Measurements from ENCODE around the gene MDP1.

The MDP1 gene

GRCh38 chr14:24215495-24216344, at the start of gene MDP1:
MDP1 (minus strand) TSS chr14:24216066; CDS start chr14:24215955, 111 bp downstream.
- DNase-seq (ENCODE audit: low spot score): peak; percentile 89

DNA sequence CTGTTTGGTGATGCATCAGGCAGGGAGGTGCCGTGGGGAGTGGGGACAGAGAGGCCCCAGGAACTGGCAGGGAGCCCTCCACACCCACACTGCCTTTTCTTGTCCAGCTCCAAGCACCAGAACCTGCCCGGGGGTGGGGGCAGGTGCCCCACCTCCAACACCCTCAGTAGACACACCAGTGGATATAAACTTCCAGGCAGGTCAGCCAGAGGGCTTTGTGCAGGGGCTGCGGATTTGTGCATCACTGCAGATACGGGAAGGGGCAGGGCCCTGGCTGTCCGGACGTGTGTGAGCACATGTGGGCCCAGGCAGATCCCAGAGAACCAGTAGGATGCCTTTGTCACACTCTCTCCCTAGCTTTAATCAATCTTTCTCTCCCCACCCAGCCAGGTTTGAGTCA, 48.4 kb upstream of the MDP1 start:
- no peak for DNase-seq (ENCODE audit: low spot score)

DNA sequence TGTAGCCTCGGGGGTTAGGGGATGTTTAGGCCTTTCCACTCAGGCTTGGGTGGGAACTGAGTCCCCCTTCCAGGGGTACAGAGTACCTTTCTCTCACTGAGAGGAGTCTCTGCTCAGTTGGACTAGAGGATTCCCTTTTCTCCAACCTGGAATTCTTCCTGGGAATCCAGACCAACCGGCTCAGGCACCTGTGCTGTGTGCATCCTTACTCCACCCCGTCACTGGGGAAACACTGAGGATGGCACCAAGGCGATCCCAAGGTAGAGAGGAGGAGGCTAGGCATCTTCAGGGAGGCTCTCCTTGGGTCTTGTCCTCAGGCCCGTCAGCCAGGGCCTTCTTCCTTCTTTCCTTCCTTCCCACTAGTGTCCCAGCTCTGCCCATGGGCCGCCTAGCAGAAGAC, 48.0 kb upstream of the MDP1 start:
- no peak for DNase-seq (ENCODE audit: low spot score)

DNA sequence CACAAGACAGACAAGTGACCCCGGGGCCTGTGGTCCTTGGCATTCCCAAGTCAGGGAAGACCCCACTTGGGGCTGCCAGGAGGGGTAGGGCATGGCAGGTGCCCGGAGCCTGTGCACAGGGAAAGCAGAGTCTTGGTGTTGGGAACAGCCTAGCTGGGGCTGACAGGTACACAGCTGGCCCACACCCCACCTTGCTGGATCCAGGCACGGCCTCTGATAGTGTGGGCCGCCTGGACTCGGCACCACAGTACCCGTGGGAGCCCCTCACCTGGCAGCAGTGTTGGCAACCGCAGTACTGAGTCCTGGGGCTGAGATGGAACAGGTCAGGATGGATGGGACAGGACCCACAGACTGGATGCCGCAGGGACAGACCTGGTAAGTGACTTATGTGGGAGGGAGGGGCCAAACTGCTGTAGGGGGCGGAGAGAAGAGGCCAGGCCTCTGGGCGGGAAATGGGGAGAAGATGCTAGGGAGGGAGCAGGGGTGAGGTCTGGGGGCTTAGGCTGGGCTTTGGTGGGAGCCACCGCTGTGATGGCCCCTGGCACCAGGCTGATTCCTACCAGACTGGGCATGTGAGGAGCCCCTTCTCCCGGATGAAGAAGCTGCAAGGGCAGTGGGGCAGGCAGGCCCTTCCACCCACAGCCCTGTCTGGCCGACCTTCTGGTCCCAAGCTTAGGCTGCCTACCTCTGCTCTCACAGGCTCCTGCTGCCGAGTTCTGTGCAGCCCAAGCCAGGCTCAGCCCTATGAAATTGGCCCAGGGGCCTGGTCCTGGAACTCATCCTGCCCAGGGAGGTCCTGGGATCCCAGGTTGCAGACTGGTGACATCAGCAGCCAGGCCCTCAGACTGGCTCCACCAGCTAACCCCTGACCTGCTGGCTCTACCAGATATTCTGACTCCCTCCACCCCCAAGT, 47.2 kb upstream of the MDP1 start, which contains the start of gene TGM1:
Gene TGM1, minus strand, starts transcription at position 357 of the 913 bp plus-strand sequence. CDS start 825 bp downstream, outside the sequence.
- no peak for DNase-seq (ENCODE audit: low spot score)

DNA sequence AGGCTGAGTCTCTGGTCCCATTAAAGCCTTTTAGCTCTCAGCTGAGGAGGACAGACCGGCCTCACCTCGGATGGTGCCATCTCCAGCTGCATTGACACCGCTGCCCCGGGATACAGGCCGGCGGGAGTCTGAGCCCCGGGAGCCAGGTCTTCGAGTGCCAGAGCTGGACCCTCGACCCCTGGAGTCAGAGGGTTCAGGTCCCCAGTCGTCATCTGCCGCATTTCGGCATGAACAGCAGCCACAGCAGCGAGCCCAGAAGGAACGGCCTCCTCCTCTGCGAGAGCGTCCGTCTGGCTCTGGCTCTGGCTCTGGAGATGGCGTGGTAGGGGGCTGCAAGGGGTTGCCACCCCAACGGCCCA, 46.1 kb upstream of the MDP1 start:
- DNase-seq (ENCODE audit: low spot score): no peak

- no peak for DNase-seq (ENCODE audit: low spot score)
These were observed 45.5 kb upstream of the MDP1 start for GRCh38 chr14:24261256-24261968.

DNA sequence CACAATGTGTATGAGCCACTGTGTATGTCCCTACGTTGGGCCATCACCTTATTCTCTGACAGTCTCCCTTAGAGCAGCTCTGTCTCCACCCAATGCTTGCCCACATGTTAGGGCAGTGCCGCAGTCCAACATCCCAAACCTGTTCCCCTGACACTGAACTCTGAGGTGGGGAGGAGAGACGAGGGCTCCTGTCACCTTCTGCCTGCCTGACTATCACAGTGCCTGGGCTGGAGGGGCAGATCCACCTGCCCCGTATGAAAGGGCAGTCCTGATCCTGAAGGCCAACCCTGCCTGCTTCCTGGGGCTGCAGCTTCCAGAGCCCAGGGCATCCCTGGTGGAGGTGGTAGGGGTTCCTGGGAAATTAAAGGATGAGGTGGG, 44.9 kb upstream of the MDP1 start:
- DNase-seq (ENCODE audit: low spot score): no peak

DNA sequence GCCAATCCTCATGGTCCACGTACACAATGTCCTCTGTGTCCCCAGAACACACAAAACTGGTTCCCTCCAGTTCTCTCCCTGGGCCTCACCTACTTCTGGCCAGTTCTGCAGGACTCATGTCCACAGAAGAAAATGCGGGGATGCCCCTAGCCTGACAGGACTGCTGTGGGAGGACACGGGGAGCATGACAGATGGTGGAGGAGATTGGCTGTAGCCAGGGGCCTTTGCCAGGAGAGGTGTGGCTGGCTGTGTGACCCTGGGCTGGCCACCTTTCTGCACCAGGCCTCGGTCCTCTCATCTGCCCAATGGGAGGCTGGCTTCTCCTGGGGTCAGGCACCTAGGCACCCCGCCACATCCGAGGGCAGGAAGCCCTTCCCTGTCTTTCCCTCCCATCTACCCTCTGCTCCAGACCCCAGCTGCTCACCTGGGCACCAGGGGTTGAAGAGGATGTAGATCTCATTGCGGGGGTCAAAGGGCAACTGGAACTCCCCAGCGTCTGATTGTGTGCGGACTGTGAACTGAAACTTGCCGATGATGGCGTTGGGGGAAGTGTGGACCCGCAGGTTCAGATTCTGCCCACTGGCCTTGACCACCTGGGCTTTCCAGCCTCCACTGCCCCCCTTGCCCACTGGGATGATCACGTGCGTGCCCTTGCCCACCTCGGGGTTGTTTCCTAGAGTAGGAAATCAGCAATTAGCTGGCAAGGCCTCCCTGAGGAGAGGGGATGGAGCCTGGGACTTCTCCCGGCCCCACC, 44.3 kb upstream of the MDP1 start:
- no peak for DNase-seq (ENCODE audit: low spot score)

GRCh38 chr14:24259282-24260025, 43.6 kb upstream of the MDP1 start:
- DNase-seq (ENCODE audit: low spot score): no peak

DNA sequence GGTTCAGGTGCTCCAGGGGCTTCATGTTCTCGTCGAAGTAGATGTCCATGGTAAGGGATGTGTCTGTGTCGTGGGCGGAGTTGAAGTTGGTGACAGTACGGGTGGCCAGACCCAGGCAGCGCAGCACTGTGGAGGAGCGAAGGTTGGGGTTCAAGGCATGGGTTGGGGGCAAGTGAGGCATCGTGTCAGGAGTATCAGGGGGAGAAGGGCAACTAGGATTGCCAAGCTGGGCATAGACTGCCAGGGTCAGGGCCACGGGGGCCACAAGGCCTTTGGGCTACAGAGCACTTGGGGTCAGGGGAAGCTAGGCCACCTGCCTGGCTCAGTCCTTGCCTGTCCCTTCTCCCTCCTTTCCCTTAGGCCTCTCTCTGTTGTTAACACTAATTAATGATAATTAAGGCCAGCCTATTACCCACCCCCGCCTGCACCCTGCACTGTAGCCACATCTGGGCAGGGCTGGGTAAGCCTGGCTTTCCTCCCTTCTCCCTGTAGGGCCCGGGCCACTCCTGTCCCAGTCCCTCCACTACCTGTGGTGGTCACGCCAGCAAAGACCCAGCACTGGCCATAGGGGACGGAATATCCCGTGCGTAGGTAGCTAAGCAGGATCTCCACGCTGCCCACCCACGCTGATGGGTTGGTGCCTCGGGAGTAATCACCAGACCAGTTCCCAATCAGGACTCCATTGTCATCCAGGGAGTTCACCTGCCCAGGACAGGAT, 42.8 kb upstream of the MDP1 start:
- no peak for DNase-seq (ENCODE audit: low spot score)

GRCh38 chr14:24258119-24258518, 42.3 kb upstream of the MDP1 start:
- DNase-seq (ENCODE audit: low spot score): no peak

DNA sequence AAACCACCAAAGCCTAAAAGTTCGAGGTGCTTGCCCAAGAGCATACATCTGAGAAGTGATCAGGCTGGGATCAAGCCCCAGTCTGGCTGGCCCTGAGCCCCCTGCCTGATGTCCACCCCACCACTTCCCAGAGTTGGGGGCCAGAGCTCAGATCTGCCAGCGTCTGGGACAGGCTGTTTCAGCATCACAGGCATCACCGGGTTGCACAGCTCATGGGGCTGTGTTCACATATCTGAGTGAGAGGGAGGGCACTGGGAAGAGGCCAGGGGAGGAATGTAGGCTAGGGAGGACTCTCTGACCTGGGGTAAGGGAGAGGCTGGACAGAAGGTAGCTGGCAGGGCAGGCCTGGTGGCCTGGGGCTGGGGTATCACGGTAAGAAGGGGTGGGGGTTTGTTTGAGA, 41.1 kb upstream of the MDP1 start:
- no peak for DNase-seq (ENCODE audit: low spot score)

GRCh38 chr14:24255931-24256711, 40.3 kb upstream of the MDP1 start:
- DNase-seq (ENCODE audit: low spot score): no peak

- no peak for DNase-seq (ENCODE audit: low spot score)
These were observed 39.6 kb upstream of the MDP1 start for GRCh38 chr14:24255438-24255837.

GRCh38 chr14:24254630-24255392, 38.9 kb upstream of the MDP1 start:
- no peak for DNase-seq (ENCODE audit: low spot score)

DNA sequence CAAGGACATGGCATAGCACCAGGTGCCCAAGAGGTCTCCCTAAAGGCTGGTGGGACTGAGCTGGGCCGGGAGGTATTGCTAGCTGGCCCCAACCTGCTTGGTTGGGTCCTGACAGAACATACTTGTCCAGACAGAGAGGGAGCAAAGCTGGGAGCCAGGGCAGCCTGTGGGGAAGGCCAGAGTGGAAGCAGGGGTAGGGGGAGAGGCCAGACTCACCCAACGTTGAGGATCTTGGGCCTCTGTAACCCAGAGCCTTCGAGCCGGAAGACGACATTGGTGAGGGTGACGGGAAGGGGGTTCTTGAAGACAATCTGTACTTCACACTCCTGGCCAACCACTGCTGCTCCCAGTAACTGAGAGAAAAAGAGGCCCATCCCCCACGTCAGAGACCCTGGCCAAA, 38.1 kb upstream of the MDP1 start:
- DNase-seq (ENCODE audit: low spot score): no peak

DNA sequence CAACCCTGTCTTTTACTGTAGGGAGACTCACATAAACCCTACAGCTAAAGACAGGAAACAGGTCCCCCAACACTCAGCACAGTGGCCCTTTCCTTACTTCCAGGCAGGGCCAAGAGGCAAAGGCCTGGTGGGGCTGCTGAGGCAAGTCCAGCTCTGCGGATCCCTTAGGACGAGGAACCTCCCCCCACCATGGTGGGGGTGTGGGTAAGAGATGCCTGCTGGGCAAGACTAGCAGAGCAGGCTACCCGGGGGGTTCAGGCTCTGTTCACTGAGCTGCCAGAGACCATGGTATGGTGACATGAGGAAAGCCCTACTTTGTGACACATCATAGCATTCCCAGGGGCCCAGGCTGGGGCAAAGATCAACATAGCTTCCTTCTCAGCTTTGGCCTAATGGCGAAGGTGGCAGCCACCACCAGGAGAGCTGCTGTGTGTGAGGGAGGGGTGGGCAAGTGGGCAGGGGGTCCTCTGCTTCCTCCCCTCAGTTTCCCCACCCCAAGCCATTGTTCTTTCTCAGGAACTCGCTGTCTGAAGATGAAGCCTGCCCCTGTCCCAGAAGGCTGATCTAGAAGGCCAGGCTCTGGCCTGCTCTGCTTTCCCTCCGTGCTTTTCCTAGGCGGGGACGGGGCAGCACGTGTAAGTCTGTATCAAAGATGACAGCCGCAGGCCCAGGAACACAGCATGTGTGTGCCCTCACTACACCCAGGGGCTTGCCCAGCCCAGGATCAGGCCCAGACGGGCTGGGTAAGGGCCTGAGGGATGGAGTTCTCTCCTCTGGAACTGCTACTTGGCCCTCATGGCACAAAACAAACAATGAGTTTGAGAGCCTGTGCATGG, 36.6 kb upstream of the MDP1 start:
- no peak for DNase-seq (ENCODE audit: low spot score)

- no peak for DNase-seq (ENCODE audit: low spot score)
These were observed 36.0 kb upstream of the MDP1 start for GRCh38 chr14:24251880-24252288.

All from RKO (cell line).